ENCODE data around the gene WNT8A.

DNA sequence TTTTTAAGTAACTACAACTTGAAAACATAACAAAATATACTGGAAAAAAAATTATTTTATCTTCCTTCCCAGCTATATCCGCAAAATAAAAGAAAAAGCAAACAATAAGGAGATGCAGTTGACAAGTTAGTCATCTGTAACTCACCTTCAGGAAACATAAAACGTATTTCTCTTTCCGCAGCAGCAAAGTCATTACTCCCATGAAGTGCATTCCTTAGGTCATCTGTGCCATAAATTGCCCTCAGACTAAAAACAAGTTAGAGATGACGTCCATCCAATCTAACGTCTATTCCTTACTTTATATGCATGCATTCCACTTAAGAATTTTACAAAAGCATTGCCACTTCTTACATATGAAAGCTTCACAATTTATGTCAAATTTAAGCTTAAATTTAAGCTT lies 44.5 kb downstream of the WNT8A start:
- TF ChIP-seq, protein P1, sequence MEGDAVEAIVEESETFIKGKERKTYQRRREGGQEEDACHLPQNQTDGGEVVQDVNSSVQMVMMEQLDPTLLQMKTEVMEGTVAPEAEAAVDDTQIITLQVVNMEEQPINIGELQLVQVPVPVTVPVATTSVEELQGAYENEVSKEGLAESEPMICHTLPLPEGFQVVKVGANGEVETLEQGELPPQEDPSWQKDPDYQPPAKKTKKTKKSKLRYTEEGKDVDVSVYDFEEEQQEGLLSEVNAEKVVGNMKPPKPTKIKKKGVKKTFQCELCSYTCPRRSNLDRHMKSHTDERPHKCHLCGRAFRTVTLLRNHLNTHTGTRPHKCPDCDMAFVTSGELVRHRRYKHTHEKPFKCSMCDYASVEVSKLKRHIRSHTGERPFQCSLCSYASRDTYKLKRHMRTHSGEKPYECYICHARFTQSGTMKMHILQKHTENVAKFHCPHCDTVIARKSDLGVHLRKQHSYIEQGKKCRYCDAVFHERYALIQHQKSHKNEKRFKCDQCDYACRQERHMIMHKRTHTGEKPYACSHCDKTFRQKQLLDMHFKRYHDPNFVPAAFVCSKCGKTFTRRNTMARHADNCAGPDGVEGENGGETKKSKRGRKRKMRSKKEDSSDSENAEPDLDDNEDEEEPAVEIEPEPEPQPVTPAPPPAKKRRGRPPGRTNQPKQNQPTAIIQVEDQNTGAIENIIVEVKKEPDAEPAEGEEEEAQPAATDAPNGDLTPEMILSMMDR (IDR thresholded peaks at IDR 0.05; ENCODE audit: borderline replicate concordance, extremely low read depth, low read length, poor library complexity, severe bottlenecking), result no peak
- no peak for TF ChIP-seq EZH2 (IDR thresholded peaks at IDR 0.05; ENCODE audit: borderline replicate concordance, low read depth, low read length, severe bottlenecking)
